K562 (cell line): ENCODE measurements around the gene MAN1B1.

Experiments used
- CREB5 ChIP-seq: fragments of 250-450 bp; sonication (Bioruptor Pico); IDR thresholded peaks from 2 replicates; pipeline ENCODE4 v1.5.0; 2020; ENCODE audit warnings: mild to moderate bottlenecking
- CTCF ChIP-seq, 3 experiments: IDR thresholded peaks in 2 of 3; conservative IDR thresholded peaks in 1 of 3; 2 replicates each; pipeline ENCODE4 v1.5.1; 2011 to 2012; ENCODE audit warnings: low read length in 3 of 3, mild to moderate bottlenecking in 3 of 3, control low read depth in 2 of 3, improper control_type of control experiment in 1 of 3, inconsistent platforms in 1 of 3, low read depth in 1 of 3, mixed read lengths in 1 of 3, moderate library complexity in 1 of 3; ENCODE audit not compliant: insufficient read depth in 2 of 3
- MAX ChIP-seq: sonication (generic); formaldehyde crosslinking; IDR thresholded peaks from 2 replicates; pipeline ENCODE4 v1.9.0; 2022; ENCODE audit warnings: mild to moderate bottlenecking, missing genetic modification reagents
- POLR2A ChIP-seq: fragments of 450-650 bp; conservative IDR thresholded peaks from 2 replicates; pipeline ENCODE4 v1.6.1; 2016
- POLR2AphosphoS5 ChIP-seq: IDR thresholded peaks from 2 replicates; pipeline ENCODE4 v1.6.1; 2011; ENCODE audit warnings: mild to moderate bottlenecking, low read depth, low read length, moderate library complexity; ENCODE audit not compliant: control insufficient read depth, insufficient read depth
- SIRT6 ChIP-seq: IDR thresholded peaks from one replicate; pipeline ENCODE4 v1.6.1; 2012; ENCODE audit warnings: low read depth, mild to moderate bottlenecking, control low read depth, inconsistent platforms, low read length, moderate library complexity
- SMARCA5 ChIP-seq: fragments of 450-650 bp; IDR thresholded peaks from 2 replicates; pipeline ENCODE4 v1.6.1; 2016
- YY1 ChIP-seq, 3 experiments: IDR thresholded peaks; 2 replicates each; pipeline ENCODE4 v1.6.1; 2011; ENCODE audit warnings: low read length in 2 of 3, mild to moderate bottlenecking in 2 of 3, moderate library complexity in 2 of 3, borderline replicate concordance in 1 of 3, control low read depth in 1 of 3, low read depth in 1 of 3; ENCODE audit not compliant: insufficient read depth in 3 of 3, insufficient replicate concordance in 2 of 3, control insufficient read depth in 1 of 3, insufficient read length in 1 of 3; ENCODE audit errors: extremely low read depth in 1 of 3
- ZNF274 ChIP-seq: IDR thresholded peaks from 2 replicates; pipeline ENCODE4 v1.6.1; 2011; ENCODE audit warnings: low read depth, mild to moderate bottlenecking, low read length, moderate library complexity, borderline replicate concordance
- ZNF280A ChIP-seq: fragments of 450-650 bp; IDR thresholded peaks from 2 replicates; pipeline ENCODE4 v1.6.1; 2018; ENCODE audit warnings: mild to moderate bottlenecking, low read depth; ENCODE audit not compliant: partially characterized antibody
- ZNF551 ChIP-seq: fragments of 250-450 bp; sonication (Bioruptor Pico); IDR thresholded peaks from 2 replicates; pipeline ENCODE4 v1.5.0; 2021; ENCODE audit warnings: mild to moderate bottlenecking, moderate library complexity

- TF ChIP-seq ZNF274, result no peak
- TF ChIP-seq CTCF (IDR thresholded peaks at IDR 0.05 in 2 of 3, conservative IDR thresholded peaks at IDR 0.05 in 1 of 3; ENCODE audit: insufficient read depth in 2 of 3, low read depth in 1 of 3, low read length in 3 of 3), result no peak
- no peak for TF ChIP-seq SMARCA5
- TF ChIP-seq POLR2A, result no peak
- no peak for TF ChIP-seq YY1 (IDR thresholded peaks at IDR 0.05; ENCODE audit: borderline replicate concordance in 1 of 3, control insufficient read depth in 1 of 3, extremely low read depth in 1 of 3, insufficient read depth in 3 of 3, insufficient read length in 1 of 3, insufficient replicate concordance in 2 of 3, low read depth in 1 of 3, low read length in 2 of 3)
- no peak for TF ChIP-seq POLR2AphosphoS5
- TF ChIP-seq ZNF280A, result no peak
- no peak for TF ChIP-seq CREB5 (CRISPR knock-in tag)
- no peak for TF ChIP-seq ZNF551 (CRISPR knock-in tag)
- no peak for TF ChIP-seq SIRT6
- TF ChIP-seq MAX (CRISPR knock-in tag), result no peak
Measured at GRCh38 chr9:137062384-137062783, 24.4 kb upstream of the MAN1B1 start.
